Ectodermal cell (in vitro differentiated cells): Measurements from ENCODE around the gene CHIT1.

Experiments
- H3K27ac ChIP-seq: 2 replicates; pipeline ENCODE4 v1.7.0; 2013; ENCODE audit warnings: mild to moderate bottlenecking, low read depth, low read length; ENCODE audit not compliant: insufficient read depth, poor library complexity, severe bottlenecking
- H3K27me3 ChIP-seq: 2 replicates; pipeline ENCODE4 v1.7.0; 2013; ENCODE audit warnings: mild to moderate bottlenecking, low read length; ENCODE audit not compliant: insufficient read depth, control insufficient read depth, poor library complexity, severe bottlenecking
- H3K36me3 ChIP-seq: one replicate; pipeline ENCODE4 v1.7.0; 2013; ENCODE audit warnings: low read length; ENCODE audit not compliant: control insufficient read depth, insufficient read depth
- H3K4me1 ChIP-seq: one replicate; pipeline ENCODE4 v1.7.0; 2013; ENCODE audit warnings: low read length; ENCODE audit not compliant: control insufficient read depth, insufficient read depth
- H3K4me3 ChIP-seq: 2 replicates; pipeline ENCODE4 v1.7.0; 2013; ENCODE audit warnings: low read depth, low read length, control low read depth; ENCODE audit not compliant: insufficient read depth
- H3K9me3 ChIP-seq: 2 replicates; pipeline ENCODE4 v1.7.0; 2013; ENCODE audit warnings: mild to moderate bottlenecking, low read length, moderate library complexity; ENCODE audit not compliant: control insufficient read depth
- WGBS, 2 experiments: methylation state at CpG; one replicate each; pipeline ENCODE4 v1.1.7; 2013; ENCODE audit warnings: missing lambda C conversion rate in 2 of 2; 5-methylcytosine and 5-hydroxymethylcytosine counted together

CHIT1 gene

GRCh38 chr1:203217668-203218067 lies 11.8 kb downstream of the CHIT1 start:
- Histone ChIP-seq H3K36me3 (no peaks in the 10 kb centered on the region), H3K4me1 (peaks cover 9% of the 10 kb centered on the region), H3K27ac (no peak overlapping the region), H3K9me3 (no peaks in the 10 kb centered on the region), H3K4me3 (no peak overlapping the region), H3K27me3 (no peaks in the 10 kb centered on the region)
- WGBS, 2 experiments = 90 to 94% methylated on average over 7 of the region's 7 CpGs

DNA sequence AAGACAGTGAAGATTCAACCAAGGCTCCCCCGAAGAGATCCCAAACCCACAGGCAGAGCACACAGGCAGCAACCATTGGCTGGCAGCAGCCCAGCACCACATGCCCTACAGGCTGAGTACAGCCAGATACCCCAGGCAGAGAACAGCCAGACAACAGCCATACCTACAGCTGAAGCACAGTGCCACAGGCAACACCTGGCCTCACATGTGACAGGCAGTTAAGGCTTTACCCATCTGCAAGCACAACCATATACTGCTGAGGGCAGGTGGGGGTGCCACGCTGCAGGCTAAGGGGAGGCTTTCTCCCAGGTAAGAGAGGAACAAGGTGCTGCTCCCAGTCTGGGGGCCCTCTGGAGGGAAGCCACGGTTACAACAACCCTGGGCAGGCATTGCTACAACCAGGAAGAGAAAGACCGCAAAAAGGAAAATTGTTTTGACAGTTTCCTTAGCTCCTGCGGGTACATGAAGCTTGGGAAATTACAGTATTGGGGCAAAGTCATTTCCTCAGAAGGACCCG lies 12.3 kb downstream of the CHIT1 start:
- Histone ChIP-seq H3K4me1 (peaks cover 9% of the 10 kb centered on the region), H3K27me3 (no peaks in the 10 kb centered on the region), H3K4me3 (no peak overlapping the region), H3K36me3 (no peaks in the 10 kb centered on the region), H3K27ac (no peak overlapping the region), H3K9me3 (no peaks in the 10 kb centered on the region)
- WGBS, 2 experiments = 74 to 76% methylated on average over 6 of the region's 6 CpGs

- no peak overlapping the region for H3K4me3 ChIP-seq
- no peaks in the 10 kb centered on the region for H3K9me3 ChIP-seq
- H3K27ac ChIP-seq = no peak overlapping the region
- H3K36me3 ChIP-seq = no peaks in the 10 kb centered on the region
- WGBS, 2 experiments = 34 to 35% methylated on average over 19 of the region's 19 CpGs
- H3K4me1 ChIP-seq = peaks cover 9% of the 10 kb centered on the region
- no peaks in the 10 kb centered on the region for H3K27me3 ChIP-seq
These were observed 13.0 kb downstream of the CHIT1 start for GRCh38 chr1:203216274-203217138.

GRCh38 chr1:203215573-203215972 lies 13.9 kb downstream of the CHIT1 start:
- no peaks in the 10 kb centered on the region for H3K36me3 ChIP-seq
- H3K9me3 ChIP-seq = no peaks in the 10 kb centered on the region
- no peaks in the 10 kb centered on the region for H3K27me3 ChIP-seq
- peaks cover 9% of the 10 kb centered on the region for H3K4me1 ChIP-seq
- WGBS, 2 experiments = 69 to 71% methylated on average over 9 of the region's 9 CpGs
- H3K27ac ChIP-seq = no peak overlapping the region
- no peak overlapping the region for H3K4me3 ChIP-seq

DNA sequence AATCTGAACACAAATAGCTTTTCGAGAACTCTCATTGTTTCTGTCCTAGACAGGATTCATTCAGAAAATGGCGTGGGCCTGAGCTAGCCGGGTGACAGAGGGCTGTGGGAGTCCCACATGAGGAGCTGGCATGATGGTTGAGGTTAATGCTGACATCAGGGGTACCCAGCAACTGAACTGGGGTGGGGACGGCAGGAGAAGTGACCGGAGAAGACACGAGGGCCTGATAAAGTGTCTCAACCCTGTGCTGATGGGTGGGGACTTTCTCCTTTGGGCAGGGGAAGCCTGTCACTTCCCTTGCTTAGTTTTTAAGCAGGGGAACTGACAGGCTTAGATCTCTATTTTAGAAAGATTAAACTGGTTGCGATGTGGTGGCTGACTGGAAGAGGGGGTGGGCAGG lies 14.6 kb downstream of the CHIT1 start:
- no peaks in the 10 kb centered on the region for H3K36me3 ChIP-seq
- no peaks in the 10 kb centered on the region for H3K9me3 ChIP-seq
- H3K4me3 ChIP-seq = no peak overlapping the region
- H3K27me3 ChIP-seq = no peaks in the 10 kb centered on the region
- WGBS, 2 experiments = 90 to 91% methylated on average over 7 of the region's 7 CpGs
- H3K4me1 ChIP-seq = peaks cover 9% of the 10 kb centered on the region
- no peak overlapping the region for H3K27ac ChIP-seq

DNA sequence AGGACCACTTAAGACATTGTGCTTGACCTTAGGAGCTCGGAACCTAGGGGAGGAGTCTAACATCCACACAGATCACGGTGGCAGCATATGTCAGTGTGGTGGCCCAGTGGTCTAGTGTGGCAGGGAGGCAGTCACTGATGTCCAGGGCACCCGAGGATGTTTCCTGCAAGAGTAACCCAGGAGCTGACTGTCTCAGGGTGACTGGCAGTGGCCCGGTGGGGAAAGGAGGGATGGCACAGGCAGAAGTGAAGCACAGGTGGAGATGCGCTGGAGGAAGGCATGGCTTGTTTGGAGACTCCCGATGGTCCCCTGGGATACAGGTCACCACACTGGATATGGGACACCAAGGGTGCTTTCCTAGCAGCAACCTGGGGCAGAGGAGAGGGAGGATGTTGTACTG lies 16.3 kb downstream of the CHIT1 start:
- 86% methylated on average over 6 of the region's 6 CpGs for WGBS, 2 experiments
- no peak overlapping the region for H3K4me3 ChIP-seq
- H3K36me3 ChIP-seq = no peaks in the 10 kb centered on the region
- no peak overlapping the region for H3K27ac ChIP-seq
- peaks cover 9% of the 10 kb centered on the region for H3K4me1 ChIP-seq
- H3K27me3 ChIP-seq = no peaks in the 10 kb centered on the region
- no peaks in the 10 kb centered on the region for H3K9me3 ChIP-seq

GRCh38 chr1:203211812-203212211 lies 17.7 kb downstream of the CHIT1 start:
- Histone ChIP-seq H3K27ac (no peak overlapping the region), H3K9me3 (no peaks in the 10 kb centered on the region), H3K4me3 (no peak overlapping the region), H3K27me3 (no peaks in the 10 kb centered on the region), H3K4me1 (peaks cover 9% of the 10 kb centered on the region), H3K36me3 (no peaks in the 10 kb centered on the region)
- WGBS, 2 experiments = 90 to 92% methylated on average over 3 of the region's 3 CpGs

- no peaks in the 10 kb centered on the region for H3K27me3 ChIP-seq
- no peaks in the 10 kb centered on the region for H3K36me3 ChIP-seq
- peaks cover 13% of the 10 kb centered on the region for H3K4me1 ChIP-seq
- no peaks in the 10 kb centered on the region for H3K9me3 ChIP-seq
- no peak overlapping the region for H3K4me3 ChIP-seq
- no peak overlapping the region for H3K27ac ChIP-seq
These were observed 18.5 kb downstream of the CHIT1 start for GRCh38 chr1:203210988-203211387.

DNA sequence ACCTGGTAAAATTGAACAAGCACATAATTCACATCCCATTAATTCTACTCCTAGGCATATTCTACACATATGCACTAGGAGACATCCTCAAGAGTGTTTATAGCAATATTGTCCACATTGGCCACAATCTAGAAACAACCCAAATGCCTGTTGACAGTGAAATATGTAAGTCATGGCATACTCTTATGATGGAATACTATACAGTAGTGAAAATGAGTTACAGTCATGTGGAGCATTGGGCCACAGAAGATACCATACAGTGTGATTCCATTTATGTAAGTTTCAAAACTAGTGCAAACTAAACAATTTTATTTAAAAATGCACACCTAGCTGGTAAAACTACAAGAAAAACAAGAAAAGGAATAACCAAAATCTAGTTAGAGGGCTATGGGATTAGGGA lies 19.1 kb downstream of the CHIT1 start:
- Histone ChIP-seq H3K4me3 (no peak overlapping the region), H3K9me3 (no peaks in the 10 kb centered on the region), H3K27me3 (no peaks in the 10 kb centered on the region), H3K4me1 (peaks cover 9% of the 10 kb centered on the region), H3K27ac (no peak overlapping the region), H3K36me3 (no peaks in the 10 kb centered on the region)

DNA sequence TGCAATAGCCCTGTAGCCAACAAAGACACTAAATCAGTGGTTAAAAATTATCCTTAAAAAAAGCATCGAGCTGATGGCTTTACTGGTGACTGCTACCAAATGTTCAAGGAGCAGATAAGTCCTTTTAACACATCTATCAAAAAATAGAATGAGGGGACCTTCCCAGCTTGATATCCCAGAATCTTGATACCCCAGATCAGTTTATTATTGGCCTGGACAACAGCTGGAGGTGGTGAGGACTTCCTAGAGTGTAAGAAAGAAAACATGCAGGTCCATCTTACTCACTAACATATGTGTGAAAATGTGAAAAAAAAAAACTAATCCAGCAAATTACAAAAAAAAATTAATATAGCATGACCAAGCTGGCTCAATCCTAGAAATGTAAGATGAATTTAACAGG lies 21.3 kb downstream of the CHIT1 start:
- H3K4me1 ChIP-seq = peaks cover 5% of the 10 kb centered on the region
- WGBS, 2 experiments = 91 to 100% methylated on average over 1 of the region's 1 CpG
- no peaks in the 10 kb centered on the region for H3K36me3 ChIP-seq
- no peaks in the 10 kb centered on the region for H3K27me3 ChIP-seq
- H3K4me3 ChIP-seq = no peak overlapping the region
- H3K27ac ChIP-seq = no peak overlapping the region
- H3K9me3 ChIP-seq = no peaks in the 10 kb centered on the region
